GM12878 (cell line): ENCODE measurements around the gene SLCO4A1. TPM values are rescaled to one million over a fixed set of nuclear protein-coding genes. Genes with fewer than 3 reads are reported as not detected.

ENCODE experiments used
- CBFB ChIP-seq: IDR thresholded peaks from 2 replicates; pipeline ENCODE4 v1.6.1; 2016; ENCODE audit warnings: antibody characterized with exemption, low read depth
- FOXK2 ChIP-seq: fragments of 450-650 bp; IDR thresholded peaks from 2 replicates; pipeline ENCODE4 v1.6.1; 2017; ENCODE audit warnings: mild to moderate bottlenecking, moderate library complexity
- FOXM1 ChIP-seq: IDR thresholded peaks from 2 replicates; pipeline ENCODE4 v1.6.1; 2012; ENCODE audit warnings: low read depth, mild to moderate bottlenecking, inconsistent platforms, low read length, moderate library complexity
- MEF2B ChIP-seq: fragments of 450-650 bp; IDR thresholded peaks from 2 replicates; pipeline ENCODE4 v1.6.1; 2018; ENCODE audit warnings: mild to moderate bottlenecking, moderate library complexity; ENCODE audit not compliant: partially characterized antibody, poor library complexity, severe bottlenecking
- MYB ChIP-seq: fragments of 150-350 bp; IDR thresholded peaks from 2 replicates; pipeline ENCODE4 v1.6.1; 2014; ENCODE audit warnings: mild to moderate bottlenecking, low read depth, low read length, borderline replicate concordance
- NR2C1 ChIP-seq: fragments of 450-650 bp; IDR thresholded peaks from 2 replicates; pipeline ENCODE4 v1.6.1; 2017; ENCODE audit warnings: antibody characterized with exemption, mild to moderate bottlenecking, moderate library complexity
- SMAD5 ChIP-seq: IDR thresholded peaks from 2 replicates; pipeline ENCODE4 v1.6.1; 2016; ENCODE audit warnings: antibody characterized with exemption, low read depth
- TAF1 ChIP-seq: IDR thresholded peaks from 2 replicates; pipeline ENCODE4 v1.6.1; 2011; ENCODE audit warnings: mild to moderate bottlenecking, low read depth, low read length, borderline replicate concordance
- TARDBP ChIP-seq: IDR thresholded peaks from 2 replicates; pipeline ENCODE4 v1.6.1; 2016; ENCODE audit warnings: borderline replicate concordance
- ZBED1 ChIP-seq: IDR thresholded peaks from 2 replicates; pipeline ENCODE4 v1.6.1; 2016; ENCODE audit warnings: borderline replicate concordance
- ZNF207 ChIP-seq: fragments of 450-650 bp; IDR thresholded peaks from 2 replicates; pipeline ENCODE4 v1.6.1; 2014; ENCODE audit warnings: antibody characterized with exemption, mild to moderate bottlenecking, borderline replicate concordance
- polyA plus RNA-seq, 11 experiments: library from polyadenylated mRNA; depleted of rRNA in 4 of 11; unstranded in 6 of 11; stranded (reverse) in 5 of 11; fragments of >200 nt; fragmentation: Nextera tagmentation in 4 of 11; fragmentation: Illumina TruSeq in 1 of 11; extraction: Ambion mirVana in 4 of 11; extraction: Trizol in 1 of 11; gene quantifications; 1 replicate in 1 of 11; 2 replicates in 10 of 11; pipeline versions ENCODE4 v1.2.1 to v1.2.3, GENCODE V29; 2011 to 2016; ENCODE audit warnings: inconsistent platforms in 2 of 11, missing spikeins in 2 of 11, low read depth in 1 of 11
- total RNA-seq, 4 experiments: library from RNA; depleted of rRNA in 3 of 4; stranded (reverse); fragments of >200 nt in 3 of 4; fragmentation: Illumina TruSeq in 1 of 4; extraction: Trizol in 1 of 4; gene quantifications; 2 replicates each; pipeline versions ENCODE4 v1.2.1 to v1.2.3, GENCODE V29; 2013 to 2021
- TF ChIP-seq, protein P1 (sequence below): fragments of 450-650 bp; formaldehyde crosslinking; IDR thresholded peaks from 2 replicates; pipeline ENCODE4 v1.4.0; 2022; ENCODE audit warnings: mild to moderate bottlenecking, moderate library complexity
- TF ChIP-seq, protein P2 (sequence below): fragments of 450-650 bp; IDR thresholded peaks from 2 replicates; pipeline ENCODE4 v1.6.1; 2017; ENCODE audit warnings: low read depth, mild to moderate bottlenecking, moderate library complexity
- TF ChIP-seq, protein P3 (sequence below): fragments of 450-650 bp; IDR thresholded peaks from 2 replicates; pipeline ENCODE4 v1.6.1; 2016; ENCODE audit warnings: mild to moderate bottlenecking
- TF ChIP-seq, protein P4 (sequence below): IDR thresholded peaks from 2 replicates; pipeline ENCODE4 v1.6.1; 2012; ENCODE audit warnings: mild to moderate bottlenecking, low read depth, low read length
- TF ChIP-seq, protein P5 (sequence below): fragments of 450-650 bp; IDR thresholded peaks from 2 replicates; pipeline ENCODE4 v1.6.1; 2018; ENCODE audit warnings: mild to moderate bottlenecking, low read depth, moderate library complexity; ENCODE audit not compliant: partially characterized antibody

Gene SLCO4A1
- total and polyA plus RNA-seq, 10 of the 15 experiments (the other 5 are each of a cell fraction or from before 2014, with no cell fraction given), result 2.1 to 30.7 (median 12.0) TPM

DNA sequence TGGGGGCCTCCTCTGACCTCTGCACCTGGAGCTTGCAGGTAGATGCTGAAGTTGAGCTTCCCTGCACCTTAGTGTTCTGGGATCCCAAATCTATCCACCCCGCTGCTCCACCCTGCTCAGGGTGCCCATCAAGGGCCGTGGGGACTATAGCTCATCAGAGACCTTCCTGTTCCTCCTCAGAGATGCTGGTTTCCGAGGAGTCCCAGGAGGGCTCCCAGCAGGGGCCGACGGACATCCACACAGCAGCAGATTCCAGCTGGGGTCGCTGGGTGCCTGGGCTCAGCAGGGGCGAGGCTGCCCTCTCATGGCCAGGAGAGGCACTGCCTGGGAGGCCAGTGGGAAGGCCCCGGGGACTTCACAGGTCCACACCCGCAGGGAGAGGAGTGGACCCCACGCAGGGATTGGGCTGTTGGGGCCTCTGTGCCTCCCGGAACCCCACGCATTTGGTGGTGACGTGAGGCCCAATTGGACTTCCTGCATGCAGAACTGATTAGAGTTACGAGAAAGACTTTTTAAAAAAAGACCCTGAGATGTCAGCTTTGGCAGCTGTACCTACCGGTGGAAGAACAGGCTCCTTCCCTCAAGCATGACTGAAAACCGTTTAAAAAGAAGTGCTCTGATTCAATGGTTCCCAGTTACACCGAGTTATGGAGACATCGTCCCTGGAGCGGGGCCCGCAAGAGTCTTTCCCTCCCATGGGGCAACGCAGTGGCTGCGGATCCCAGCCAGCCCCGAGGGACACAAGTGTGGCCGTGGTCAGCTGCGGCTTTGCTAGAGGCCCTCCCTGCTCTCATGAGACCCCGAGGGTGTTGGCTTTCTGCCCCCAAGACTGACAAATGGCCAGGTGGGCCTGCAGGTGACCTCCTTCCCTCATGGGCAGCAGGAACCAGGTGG lies 25.3 kb upstream of the SLCO4A1 start (continued):
- TF ChIP-seq MEF2B (peak; percentile 84), FOXM1 (no peak), SMAD5 (no peak), MYB (no peak), NR2C1 (no peak), ZBED1 (no peak), CBFB (no peak), FOXK2 (no peak), TAF1 (no peak), ZNF207 (no peak), TARDBP (no peak)
- TF ChIP-seq, protein P1, sequence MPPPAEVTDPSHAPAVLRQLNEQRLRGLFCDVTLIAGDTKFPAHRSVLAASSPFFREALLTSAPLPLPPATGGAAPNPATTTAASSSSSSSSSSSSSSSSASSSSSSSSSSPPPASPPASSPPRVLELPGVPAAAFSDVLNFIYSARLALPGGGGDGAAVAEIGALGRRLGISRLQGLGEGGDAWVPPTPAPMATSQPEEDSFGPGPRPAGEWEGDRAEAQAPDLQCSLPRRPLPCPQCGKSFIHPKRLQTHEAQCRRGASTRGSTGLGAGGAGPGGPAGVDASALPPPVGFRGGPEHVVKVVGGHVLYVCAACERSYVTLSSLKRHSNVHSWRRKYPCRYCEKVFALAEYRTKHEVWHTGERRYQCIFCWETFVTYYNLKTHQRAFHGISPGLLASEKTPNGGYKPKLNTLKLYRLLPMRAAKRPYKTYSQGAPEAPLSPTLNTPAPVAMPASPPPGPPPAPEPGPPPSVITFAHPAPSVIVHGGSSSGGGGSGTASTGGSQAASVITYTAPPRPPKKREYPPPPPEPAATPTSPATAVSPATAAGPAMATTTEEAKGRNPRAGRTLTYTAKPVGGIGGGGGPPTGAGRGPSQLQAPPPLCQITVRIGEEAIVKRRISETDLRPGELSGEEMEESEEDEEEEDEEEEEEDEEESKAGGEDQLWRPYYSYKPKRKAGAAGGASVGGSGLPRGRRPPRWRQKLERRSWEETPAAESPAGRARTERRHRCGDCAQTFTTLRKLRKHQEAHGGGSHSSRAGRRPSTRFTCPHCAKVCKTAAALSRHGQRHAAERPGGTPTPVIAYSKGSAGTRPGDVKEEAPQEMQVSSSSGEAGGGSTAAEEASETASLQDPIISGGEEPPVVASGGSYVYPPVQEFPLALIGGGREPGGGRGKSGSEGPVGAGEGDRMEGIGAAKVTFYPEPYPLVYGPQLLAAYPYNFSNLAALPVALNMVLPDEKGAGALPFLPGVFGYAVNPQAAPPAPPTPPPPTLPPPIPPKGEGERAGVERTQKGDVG (CRISPR knock-in tag), result no peak
- TF ChIP-seq, protein P2, sequence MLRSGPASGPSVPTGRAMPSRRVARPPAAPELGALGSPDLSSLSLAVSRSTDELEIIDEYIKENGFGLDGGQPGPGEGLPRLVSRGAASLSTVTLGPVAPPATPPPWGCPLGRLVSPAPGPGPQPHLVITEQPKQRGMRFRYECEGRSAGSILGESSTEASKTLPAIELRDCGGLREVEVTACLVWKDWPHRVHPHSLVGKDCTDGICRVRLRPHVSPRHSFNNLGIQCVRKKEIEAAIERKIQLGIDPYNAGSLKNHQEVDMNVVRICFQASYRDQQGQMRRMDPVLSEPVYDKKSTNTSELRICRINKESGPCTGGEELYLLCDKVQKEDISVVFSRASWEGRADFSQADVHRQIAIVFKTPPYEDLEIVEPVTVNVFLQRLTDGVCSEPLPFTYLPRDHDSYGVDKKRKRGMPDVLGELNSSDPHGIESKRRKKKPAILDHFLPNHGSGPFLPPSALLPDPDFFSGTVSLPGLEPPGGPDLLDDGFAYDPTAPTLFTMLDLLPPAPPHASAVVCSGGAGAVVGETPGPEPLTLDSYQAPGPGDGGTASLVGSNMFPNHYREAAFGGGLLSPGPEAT, result no peak
- TF ChIP-seq, protein P3, sequence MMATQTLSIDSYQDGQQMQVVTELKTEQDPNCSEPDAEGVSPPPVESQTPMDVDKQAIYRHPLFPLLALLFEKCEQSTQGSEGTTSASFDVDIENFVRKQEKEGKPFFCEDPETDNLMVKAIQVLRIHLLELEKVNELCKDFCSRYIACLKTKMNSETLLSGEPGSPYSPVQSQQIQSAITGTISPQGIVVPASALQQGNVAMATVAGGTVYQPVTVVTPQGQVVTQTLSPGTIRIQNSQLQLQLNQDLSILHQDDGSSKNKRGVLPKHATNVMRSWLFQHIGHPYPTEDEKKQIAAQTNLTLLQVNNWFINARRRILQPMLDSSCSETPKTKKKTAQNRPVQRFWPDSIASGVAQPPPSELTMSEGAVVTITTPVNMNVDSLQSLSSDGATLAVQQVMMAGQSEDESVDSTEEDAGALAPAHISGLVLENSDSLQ, result no peak
- TF ChIP-seq, protein P4, sequence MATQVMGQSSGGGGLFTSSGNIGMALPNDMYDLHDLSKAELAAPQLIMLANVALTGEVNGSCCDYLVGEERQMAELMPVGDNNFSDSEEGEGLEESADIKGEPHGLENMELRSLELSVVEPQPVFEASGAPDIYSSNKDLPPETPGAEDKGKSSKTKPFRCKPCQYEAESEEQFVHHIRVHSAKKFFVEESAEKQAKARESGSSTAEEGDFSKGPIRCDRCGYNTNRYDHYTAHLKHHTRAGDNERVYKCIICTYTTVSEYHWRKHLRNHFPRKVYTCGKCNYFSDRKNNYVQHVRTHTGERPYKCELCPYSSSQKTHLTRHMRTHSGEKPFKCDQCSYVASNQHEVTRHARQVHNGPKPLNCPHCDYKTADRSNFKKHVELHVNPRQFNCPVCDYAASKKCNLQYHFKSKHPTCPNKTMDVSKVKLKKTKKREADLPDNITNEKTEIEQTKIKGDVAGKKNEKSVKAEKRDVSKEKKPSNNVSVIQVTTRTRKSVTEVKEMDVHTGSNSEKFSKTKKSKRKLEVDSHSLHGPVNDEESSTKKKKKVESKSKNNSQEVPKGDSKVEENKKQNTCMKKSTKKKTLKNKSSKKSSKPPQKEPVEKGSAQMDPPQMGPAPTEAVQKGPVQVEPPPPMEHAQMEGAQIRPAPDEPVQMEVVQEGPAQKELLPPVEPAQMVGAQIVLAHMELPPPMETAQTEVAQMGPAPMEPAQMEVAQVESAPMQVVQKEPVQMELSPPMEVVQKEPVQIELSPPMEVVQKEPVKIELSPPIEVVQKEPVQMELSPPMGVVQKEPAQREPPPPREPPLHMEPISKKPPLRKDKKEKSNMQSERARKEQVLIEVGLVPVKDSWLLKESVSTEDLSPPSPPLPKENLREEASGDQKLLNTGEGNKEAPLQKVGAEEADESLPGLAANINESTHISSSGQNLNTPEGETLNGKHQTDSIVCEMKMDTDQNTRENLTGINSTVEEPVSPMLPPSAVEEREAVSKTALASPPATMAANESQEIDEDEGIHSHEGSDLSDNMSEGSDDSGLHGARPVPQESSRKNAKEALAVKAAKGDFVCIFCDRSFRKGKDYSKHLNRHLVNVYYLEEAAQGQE, result no peak
- TF ChIP-seq, protein P5, sequence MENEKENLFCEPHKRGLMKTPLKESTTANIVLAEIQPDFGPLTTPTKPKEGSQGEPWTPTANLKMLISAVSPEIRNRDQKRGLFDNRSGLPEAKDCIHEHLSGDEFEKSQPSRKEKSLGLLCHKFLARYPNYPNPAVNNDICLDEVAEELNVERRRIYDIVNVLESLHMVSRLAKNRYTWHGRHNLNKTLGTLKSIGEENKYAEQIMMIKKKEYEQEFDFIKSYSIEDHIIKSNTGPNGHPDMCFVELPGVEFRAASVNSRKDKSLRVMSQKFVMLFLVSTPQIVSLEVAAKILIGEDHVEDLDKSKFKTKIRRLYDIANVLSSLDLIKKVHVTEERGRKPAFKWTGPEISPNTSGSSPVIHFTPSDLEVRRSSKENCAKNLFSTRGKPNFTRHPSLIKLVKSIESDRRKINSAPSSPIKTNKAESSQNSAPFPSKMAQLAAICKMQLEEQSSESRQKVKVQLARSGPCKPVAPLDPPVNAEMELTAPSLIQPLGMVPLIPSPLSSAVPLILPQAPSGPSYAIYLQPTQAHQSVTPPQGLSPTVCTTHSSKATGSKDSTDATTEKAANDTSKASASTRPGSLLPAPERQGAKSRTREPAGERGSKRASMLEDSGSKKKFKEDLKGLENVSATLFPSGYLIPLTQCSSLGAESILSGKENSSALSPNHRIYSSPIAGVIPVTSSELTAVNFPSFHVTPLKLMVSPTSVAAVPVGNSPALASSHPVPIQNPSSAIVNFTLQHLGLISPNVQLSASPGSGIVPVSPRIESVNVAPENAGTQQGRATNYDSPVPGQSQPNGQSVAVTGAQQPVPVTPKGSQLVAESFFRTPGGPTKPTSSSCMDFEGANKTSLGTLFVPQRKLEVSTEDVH, result no peak
